Measurements from ENCODE around the gene CENPN.

CENPN gene

DNA sequence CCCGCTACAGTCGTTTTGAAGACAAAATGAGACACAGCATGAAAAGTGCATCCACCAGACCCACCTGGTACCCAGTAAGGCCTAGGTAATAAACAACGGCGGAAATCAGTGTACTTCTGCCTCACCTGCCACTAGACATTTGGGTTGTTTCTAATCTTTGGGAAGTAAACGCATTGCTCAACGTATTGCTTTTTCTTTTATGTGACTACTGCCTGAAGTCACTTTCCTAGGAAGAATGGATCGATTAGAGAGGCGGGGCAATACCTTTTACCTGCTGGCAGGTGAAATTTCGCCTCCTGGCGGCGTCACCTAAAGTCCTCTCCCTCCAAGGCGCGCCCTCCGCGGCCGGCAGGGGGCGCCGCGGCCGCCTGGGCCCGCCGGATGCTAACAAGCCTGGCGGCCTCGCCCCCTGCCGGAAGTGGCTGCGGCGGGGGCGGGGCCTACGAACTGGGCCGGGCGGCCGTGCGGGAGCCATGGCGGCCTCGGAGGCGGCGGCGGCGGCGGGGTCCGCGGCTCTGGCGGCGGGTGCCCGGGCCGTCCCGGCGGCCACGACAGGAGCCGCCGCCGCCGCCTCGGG, 28.5 kb downstream of the CENPN start, which contains the start of gene ATMIN:
ATMIN (plus strand) TSS at position 445 of the 577 bp plus-strand sequence; CDS start at position 474, 29 bp downstream.
- peak within 1 kb of the TSS; percentile 99 for H3K4me3 ChIP-seq (ENCODE audit: low read length)
- no peak for TF ChIP-seq ZNF274 (IDR thresholded peaks at IDR 0.05; ENCODE audit: low read depth, low read length)

DNA sequence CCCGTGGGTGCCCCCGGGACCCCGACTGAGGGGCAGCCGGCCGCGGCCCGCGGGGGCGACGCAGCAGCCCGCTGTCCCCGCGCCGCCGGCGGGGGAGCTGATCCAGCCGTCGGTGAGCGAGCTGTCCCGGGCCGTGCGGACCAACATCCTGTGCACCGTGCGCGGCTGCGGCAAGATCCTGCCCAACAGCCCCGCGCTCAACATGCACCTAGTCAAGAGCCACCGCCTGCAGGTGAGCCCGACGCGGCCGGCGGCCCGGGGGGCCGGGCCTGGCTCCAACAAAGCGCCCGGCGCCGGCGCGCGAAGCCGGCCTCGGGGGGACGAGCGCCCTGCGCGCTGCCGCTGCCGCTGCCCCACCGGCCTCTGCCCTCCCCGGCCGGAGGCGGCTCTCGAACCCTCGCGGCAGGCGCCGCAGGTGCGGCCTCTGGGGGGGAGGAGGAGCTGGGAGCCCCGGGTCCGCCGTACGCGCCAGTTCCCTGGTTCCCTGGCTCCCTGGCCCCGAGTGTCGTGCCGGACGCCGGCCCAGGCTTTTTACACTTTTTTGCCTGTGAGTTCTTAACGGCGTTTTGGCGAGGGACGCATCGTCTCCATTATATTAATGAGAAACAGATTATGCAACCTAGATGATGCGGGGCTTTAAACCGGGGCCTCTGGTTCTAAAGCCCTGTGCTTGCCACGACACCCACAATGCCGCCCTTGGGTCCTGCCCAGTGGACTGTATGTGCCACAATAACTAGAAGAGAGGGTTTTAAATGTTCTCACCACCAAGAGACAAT, 29.1 kb downstream of the CENPN start:
- TF ChIP-seq ZNF274 (IDR thresholded peaks at IDR 0.05; ENCODE audit: low read depth, low read length): no peak
- H3K4me3 ChIP-seq (ENCODE audit: low read length): peak overlapping the region; percentile 99

DNA sequence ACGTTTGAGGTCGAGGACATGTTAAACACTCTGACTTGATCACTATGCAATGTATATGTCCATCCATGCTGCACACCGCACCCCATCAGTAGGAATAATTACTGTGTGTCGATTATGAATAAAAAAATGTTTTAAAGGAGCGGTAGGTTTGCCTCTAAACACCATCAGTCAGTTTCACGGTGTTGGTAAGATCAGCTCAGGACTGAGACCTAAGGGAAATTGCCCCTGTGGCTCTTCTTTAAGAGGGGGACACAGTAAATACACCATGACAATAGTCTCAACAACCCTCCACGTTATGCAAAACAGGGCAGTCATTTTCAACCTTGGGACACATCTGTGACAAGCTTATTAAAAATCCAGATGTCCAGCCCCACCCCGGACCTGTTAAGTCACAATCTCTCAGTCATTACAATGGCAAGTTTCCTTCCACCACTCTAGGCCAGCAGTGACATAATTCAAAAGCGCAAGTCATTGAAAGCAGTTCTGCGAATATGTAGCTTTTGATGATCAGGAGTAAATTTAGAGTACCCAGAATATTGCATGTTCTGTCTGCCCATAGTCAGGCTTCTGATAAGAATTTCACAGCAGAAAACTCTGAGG, 29.8 kb downstream of the CENPN start:
- H3K4me3 ChIP-seq (ENCODE audit: low read length): peak overlapping the region; percentile 99
- no peak for TF ChIP-seq ZNF274 (IDR thresholded peaks at IDR 0.05; ENCODE audit: low read depth, low read length)

DNA sequence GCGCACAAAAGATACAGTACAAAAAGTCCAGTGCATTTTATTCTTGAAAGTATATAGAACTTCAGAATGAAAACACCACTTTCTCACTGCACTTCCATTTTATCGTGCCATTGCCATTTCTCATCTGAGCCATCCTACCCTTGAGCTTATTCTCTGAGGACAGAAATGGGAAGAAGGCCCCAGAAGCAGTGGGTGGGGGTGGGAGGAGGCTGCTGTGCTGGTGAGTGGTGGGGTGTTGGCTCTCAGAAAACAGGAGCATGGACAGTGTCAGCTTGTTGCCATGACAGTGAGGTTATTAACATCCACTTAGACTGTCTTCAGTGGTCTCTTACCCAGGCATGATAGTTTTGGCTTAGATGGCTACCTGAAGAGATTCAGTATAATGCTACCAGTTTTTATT, 33.1 kb downstream of the CENPN start:
- H3K4me3 ChIP-seq (ENCODE audit: low read length): no peak overlapping the region
- TF ChIP-seq ZNF274 (IDR thresholded peaks at IDR 0.05; ENCODE audit: low read depth, low read length): no peak

DNA sequence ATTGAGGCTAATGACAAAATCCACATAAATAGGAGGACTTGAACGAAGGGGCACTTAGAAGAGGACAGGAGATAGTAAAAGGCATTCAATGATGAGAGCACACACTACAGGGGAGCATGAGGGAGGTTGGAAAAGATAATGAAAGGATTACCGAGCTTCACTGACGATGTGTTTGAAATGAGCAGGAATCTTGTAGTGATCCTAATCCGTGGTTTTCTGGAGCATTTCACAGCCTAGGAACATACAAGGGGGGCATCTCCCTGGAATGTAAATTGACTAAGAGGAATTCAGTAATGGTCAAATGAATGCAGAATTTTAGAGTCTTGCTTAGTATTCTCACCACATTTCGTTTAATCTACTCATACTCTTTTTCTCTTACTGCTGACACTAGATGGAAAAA, 33.8 kb downstream of the CENPN start:
- no peak overlapping the region for H3K4me3 ChIP-seq (ENCODE audit: low read length)
- TF ChIP-seq ZNF274 (IDR thresholded peaks at IDR 0.05; ENCODE audit: low read depth, low read length): no peak

DNA sequence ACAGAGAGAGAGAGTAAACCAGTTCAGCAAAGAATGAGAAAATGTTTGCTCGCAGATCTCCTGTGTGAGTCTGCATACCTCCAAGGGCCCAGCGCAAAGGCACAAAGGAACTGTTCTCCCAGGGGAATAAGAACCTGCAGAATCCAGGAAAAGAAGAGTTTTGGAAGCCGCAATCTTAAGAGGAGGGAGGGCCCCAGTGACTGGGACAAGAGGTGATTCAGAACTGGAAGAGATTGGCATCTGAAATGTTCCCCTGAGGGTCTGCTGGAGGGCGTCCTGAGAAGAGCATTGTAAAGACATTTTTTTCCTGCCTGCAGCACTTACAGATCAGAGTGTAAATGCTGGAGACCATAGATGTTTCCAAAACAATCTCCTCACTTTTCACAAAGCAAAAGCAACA, 34.7 kb downstream of the CENPN start:
- TF ChIP-seq ZNF274 (IDR thresholded peaks at IDR 0.05; ENCODE audit: low read depth, low read length): no peak
- no peak overlapping the region for H3K4me3 ChIP-seq (ENCODE audit: low read length)

DNA sequence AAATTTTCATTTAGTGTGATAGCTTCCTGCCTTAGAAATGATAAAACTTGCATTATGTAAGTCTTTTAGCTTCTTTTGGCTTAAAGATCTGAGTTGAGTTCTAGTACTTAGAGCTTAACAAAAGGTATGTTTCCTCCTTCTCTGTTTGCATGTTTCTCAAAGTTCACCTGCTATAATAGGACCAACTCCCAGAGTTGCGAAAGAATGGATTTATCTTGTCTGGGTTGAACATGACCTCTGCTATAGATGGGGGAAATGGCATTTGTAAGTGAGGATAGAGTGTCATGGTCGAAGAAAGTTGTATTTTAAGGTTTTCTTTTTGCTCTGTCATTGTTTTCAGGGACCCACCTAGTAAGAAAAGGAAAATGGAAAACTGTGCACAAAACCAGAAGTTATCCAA, 35.8 kb downstream of the CENPN start:
- H3K4me3 ChIP-seq (ENCODE audit: low read length): no peak overlapping the region
- no peak for TF ChIP-seq ZNF274 (IDR thresholded peaks at IDR 0.05; ENCODE audit: low read depth, low read length)

DNA sequence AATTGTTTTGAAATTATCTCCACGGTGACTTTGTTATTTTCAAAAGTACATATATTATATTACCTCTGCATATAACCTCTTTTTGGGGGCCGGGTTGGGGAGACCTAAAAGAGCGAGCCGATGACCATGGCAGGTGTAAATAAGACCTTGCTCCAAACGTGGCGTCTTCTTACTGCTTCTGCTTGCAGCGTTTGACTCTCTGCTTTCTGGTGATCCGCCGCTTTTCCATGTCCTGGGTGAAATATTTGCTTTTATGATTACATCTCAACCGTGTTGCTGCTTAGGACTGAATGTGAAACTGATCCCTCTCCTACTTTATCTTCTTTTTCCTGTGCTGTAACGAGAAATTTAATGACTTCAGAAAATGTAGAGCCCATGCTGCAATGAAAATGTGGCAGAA, 46.7 kb downstream of the CENPN start:
- no peak overlapping the region for H3K4me3 ChIP-seq (ENCODE audit: low read length)
- no peak for TF ChIP-seq ZNF274 (IDR thresholded peaks at IDR 0.05; ENCODE audit: low read depth, low read length)

DNA sequence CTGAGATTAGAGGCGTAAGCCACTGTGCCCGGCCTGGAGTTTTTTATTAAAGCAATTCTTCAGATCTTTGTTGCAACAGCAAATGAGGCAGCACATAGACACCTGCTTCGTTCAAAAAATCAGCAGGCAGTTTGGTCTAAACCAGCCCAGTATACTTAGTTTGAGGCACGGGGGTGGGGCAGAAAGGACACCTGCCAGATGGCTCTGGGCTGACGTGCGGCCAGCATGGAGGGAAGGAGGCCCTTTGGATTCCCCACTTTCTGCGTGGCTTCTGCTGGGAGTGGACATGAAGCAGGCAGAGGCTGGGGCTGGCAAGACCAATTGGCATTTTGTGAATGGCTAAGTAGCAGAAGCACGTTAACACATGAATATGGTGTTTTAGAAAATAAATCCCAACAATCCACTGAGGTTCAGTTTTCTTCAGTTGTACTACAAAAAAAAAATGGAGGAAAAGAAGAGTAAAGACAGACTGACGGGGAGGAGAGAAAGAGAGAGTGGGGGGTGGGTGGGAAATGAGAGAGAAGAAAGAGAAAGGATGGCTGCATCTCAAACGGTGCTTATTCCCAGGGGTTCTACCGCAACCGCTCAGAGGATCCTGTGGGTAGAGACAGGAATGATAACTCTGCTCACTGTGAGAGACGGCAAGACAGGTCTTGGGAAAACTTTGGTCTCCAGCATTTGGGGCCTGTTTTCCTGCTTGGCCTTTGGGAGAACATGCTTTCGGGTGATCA, 53.7 kb downstream of the CENPN start:
- TF ChIP-seq ZNF274 (IDR thresholded peaks at IDR 0.05; ENCODE audit: low read depth, low read length): no peak
- no peak overlapping the region for H3K4me3 ChIP-seq (ENCODE audit: low read length)

DNA sequence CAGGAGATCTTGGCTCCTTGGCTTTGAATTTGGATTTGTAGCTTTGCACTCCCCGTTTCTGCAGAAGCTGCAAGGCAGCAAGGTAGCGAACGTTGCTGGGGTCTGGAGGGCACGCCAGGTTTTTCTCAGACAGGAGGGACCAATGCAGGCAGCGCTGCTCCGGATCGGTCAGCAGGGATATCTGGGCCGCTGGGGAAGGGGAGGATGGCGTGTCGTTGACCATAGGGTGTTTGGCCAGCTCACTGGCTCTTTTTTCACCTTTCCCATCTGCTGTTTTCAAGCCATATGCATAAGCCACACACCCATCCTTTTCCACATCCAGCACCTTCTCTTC, 54.3 kb downstream of the CENPN start:
- no peak overlapping the region for H3K4me3 ChIP-seq (ENCODE audit: low read length)
- TF ChIP-seq ZNF274 (IDR thresholded peaks at IDR 0.05; ENCODE audit: low read depth, low read length): no peak

DNA sequence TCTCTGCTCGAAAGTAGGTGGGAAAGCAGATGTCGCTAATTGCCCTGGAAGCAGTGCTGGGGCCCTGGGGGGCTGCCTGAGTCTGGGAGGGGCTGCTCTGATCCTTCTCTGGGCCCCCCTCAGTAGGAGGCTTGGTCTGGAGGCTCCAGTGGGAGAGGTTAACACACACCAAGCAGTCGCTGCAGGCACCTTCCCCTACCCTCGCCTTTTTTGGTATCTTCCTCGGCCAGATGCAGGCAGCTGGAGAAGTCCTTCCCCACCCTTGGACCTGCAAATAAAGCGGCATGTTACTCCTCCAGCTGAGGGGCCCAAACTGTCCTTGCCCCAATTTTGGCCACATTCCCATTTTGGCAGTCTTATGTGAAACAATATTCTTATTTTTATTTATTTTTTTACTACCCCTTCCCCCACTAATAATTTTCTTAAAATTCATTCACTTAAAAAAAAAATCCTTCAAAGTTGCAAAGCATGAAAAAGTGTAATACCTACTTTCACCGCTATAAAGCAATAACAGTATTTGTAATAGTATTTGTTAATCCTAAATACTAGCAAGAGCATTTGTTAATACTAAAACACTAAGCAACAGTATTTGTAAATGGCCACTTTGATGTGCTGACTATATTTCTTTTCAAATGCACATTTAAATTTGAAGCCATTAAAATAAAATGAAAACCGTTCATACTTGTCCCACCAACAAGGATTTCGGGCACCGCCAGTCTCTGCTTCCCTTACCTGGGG, 55.0 kb downstream of the CENPN start:
- TF ChIP-seq ZNF274 (IDR thresholded peaks at IDR 0.05; ENCODE audit: low read depth, low read length): no peak
- no peak overlapping the region for H3K4me3 ChIP-seq (ENCODE audit: low read length)

DNA sequence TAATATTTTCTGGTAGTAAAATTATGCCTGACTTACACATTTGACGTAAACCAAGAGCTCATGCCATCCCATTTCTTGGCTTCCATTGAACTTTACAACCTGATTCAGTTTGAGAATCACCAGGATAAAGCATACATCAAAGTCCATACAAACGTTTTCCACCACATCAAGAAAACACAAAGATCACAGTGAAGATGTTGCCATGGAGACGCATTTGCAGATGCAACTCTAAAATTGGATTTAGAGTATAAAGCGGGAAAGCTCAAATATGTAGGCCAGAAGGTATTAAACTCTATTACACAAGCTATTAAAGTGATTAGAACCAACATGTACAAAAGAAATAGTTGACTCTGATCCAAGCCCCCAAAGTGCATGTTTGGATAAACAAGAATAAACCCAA, 59.7 kb downstream of the CENPN start:
- no peak for TF ChIP-seq ZNF274 (IDR thresholded peaks at IDR 0.05; ENCODE audit: low read depth, low read length)
- no peak overlapping the region for H3K4me3 ChIP-seq (ENCODE audit: low read length)

DNA sequence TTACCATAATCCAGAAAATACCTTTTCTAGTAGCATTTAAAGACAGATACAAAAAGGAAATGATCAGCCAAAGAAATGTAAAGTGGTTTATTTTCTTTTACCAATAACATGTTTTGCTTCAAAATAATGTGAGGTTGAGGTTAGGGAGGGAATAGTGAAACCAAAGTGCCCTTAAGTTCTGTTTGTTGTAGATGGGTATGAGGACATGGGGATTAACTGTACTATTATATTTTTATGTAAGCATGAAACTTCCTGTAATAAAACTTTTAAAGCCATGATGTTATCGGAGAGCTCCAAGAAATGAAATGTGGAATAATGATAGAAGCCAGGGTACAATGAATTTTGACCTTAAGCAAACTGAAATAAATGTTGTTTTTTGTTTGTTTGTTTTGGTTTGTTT, 60.2 kb downstream of the CENPN start:
- TF ChIP-seq ZNF274 (IDR thresholded peaks at IDR 0.05; ENCODE audit: low read depth, low read length): no peak
- H3K4me3 ChIP-seq (ENCODE audit: low read length): no peak overlapping the region

DNA sequence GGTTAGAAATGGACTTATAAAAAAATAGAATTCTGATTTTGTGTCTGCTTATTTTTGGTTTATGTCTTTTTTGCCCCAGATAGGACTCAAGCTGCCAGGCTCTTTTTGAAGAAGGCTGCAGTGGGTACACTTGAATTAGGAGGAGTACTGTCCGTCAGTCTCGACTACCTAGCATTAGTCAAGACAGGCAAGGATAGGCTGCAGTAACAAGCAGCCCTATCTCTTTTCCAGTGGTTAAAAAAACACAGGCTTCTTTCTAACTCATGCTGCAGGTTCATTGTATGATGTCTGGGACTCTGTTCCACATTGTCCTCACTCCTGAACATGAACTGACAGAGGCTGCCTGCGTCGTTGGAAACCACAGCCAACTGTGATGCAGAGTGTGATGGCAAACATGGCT, 62.0 kb downstream of the CENPN start:
- no peak overlapping the region for H3K4me3 ChIP-seq (ENCODE audit: low read length)
- no peak for TF ChIP-seq ZNF274 (IDR thresholded peaks at IDR 0.05; ENCODE audit: low read depth, low read length)

Data from GM08714 (cell line).